Lung (tissue), 12 donors: ENCODE measurements around the gene LEFTY1. TPM values are rescaled to one million over a fixed set of nuclear protein-coding genes. Genes with fewer than 3 reads are reported as not detected.

ENCODE experiments used
- ATAC-seq: fragments of 200-7000 bp; cut with Tn5 transposase; one replicate; pipeline ENCODE4 v1.9.1; 2020; ENCODE audit warnings: moderate number of reproducible peaks; ENCODE audit not compliant: insufficient read depth, low FRiP score
- DNase-seq, 3 donors: peaks; one replicate each; pipeline ENCODE4 v3.0.0-alpha.2; 2013 to 2017
- H3K27ac ChIP-seq, 2 donors: one replicate each; pipeline ENCODE4 v1.5.1; 2013; ENCODE audit warnings: mild to moderate bottlenecking in 2 of 2, moderate library complexity in 2 of 2, control low read depth in 1 of 2, inconsistent platforms in 1 of 2, low read depth in 1 of 2, low read length in 1 of 2
- H3K27me3 ChIP-seq, 3 donors: one replicate each; pipeline ENCODE4 v1.5.1; 2013; ENCODE audit warnings: low read length in 2 of 3; ENCODE audit not compliant: control insufficient read depth in 3 of 3, insufficient read depth in 3 of 3
- H3K36me3 ChIP-seq, 4 donors: one replicate each; pipeline ENCODE4 v1.5.1; 2013; ENCODE audit warnings: low read length in 4 of 4, mild to moderate bottlenecking in 1 of 4, moderate library complexity in 1 of 4; ENCODE audit not compliant: control insufficient read depth in 4 of 4, insufficient read depth in 4 of 4
- H3K4me1 ChIP-seq, 5 donors: one replicate each; pipeline ENCODE4 v1.5.1; 2013; ENCODE audit warnings: low read length in 5 of 5, mild to moderate bottlenecking in 2 of 5, moderate library complexity in 1 of 5; ENCODE audit not compliant: control insufficient read depth in 5 of 5, insufficient read depth in 5 of 5
- H3K4me3 ChIP-seq: one replicate; pipeline ENCODE4 v1.5.1; 2013; ENCODE audit warnings: mild to moderate bottlenecking, control low read depth, moderate library complexity
- H3K9ac ChIP-seq, 2 donors: one replicate each; pipeline ENCODE4 v1.5.1; 2013; ENCODE audit warnings: low read length in 2 of 2, control low read depth in 1 of 2; ENCODE audit not compliant: insufficient read depth in 1 of 2
- H3K9me3 ChIP-seq, 4 donors: one replicate each; pipeline ENCODE4 v1.5.1; 2013; ENCODE audit warnings: low read length in 3 of 4, mild to moderate bottlenecking in 1 of 4, moderate library complexity in 1 of 4; ENCODE audit not compliant: control insufficient read depth in 4 of 4, insufficient read depth in 3 of 4
- WGBS, 2 donors: extraction: QIAGEN DNeasy Blood & Tissue Kit; methylation state at CpG; one replicate each; pipeline ENCODE4 v1.1.7; 2013; 5-methylcytosine and 5-hydroxymethylcytosine counted together
- polyA plus RNA-seq, 2 donors: library from polyadenylated mRNA; stranded (reverse); fragments of 200-250 nt; gene quantifications; one replicate each; pipeline ENCODE4 v1.2.1, GENCODE V29; 2013
- total RNA-seq, 2 donors: library from RNA; depleted of rRNA in 1 of 2; stranded (reverse); fragments of >200 nt in 1 of 2; gene quantifications; one replicate each; pipeline ENCODE4 v1.2.1, GENCODE V29; 2014 to 2021
- TF ChIP-seq, protein P1 (sequence below): IDR thresholded peaks from 2 replicates; pipeline ENCODE4 v1.5.1; 2012; ENCODE audit warnings: mild to moderate bottlenecking; ENCODE audit errors: control extremely low read depth, extremely low read depth
- donor health status: control.
- donor health status: control.
- donor health status: Bipolar disorder and iron deficiency.
- donor health status: healthy.
- donor health status: DM: yes; HTN: yes; CAD: no.

The LEFTY1 gene
- total and polyA plus RNA-seq, 4 donors, result 0.12 to 2.1 (median 0.34) TPM

DNA sequence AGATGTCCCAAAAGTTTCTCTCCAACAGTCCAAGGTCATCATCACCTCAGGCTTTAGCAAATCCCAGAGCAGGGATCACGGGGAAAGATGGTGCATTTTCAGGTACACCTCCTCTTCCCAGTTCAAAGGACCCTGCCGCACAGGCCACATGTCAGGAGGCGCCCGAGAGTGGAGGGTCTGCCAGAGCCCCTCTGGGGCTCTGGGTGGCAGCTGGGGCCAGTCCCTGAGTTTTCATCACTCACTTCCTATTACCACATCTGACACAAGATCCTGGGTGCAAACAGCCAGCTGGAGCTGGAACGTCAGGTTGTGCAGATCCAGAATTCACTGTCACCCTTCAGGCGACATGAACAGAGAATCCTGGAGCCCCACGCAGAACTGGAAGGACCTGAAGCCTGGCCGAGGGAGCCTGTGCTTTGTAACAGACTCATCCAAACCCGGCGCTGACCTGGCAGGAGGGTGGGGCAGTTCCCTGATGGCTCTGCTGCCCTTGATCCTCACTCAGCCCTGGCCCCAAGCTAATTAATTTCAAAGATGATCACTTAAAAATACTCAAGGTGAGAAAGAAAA is 15.6 kb downstream of the LEFTY1 start:
- peaks cover 4 to 22% (median 7%) of the 10 kb centered on the region in 5 donors for H3K4me1 ChIP-seq
- no peaks in the 10 kb centered on the region for H3K27me3 ChIP-seq
- no peak overlapping the region for H3K4me3 ChIP-seq
- WGBS, 2 donors, result 66 to 87% methylated on average over 10 of the region's 10 CpGs
- no peak for ATAC-seq
- H3K27ac ChIP-seq, result no peak overlapping the region
- H3K9ac ChIP-seq, result no peak overlapping the region
- DNase-seq, result no peak
- TF ChIP-seq, protein P1, sequence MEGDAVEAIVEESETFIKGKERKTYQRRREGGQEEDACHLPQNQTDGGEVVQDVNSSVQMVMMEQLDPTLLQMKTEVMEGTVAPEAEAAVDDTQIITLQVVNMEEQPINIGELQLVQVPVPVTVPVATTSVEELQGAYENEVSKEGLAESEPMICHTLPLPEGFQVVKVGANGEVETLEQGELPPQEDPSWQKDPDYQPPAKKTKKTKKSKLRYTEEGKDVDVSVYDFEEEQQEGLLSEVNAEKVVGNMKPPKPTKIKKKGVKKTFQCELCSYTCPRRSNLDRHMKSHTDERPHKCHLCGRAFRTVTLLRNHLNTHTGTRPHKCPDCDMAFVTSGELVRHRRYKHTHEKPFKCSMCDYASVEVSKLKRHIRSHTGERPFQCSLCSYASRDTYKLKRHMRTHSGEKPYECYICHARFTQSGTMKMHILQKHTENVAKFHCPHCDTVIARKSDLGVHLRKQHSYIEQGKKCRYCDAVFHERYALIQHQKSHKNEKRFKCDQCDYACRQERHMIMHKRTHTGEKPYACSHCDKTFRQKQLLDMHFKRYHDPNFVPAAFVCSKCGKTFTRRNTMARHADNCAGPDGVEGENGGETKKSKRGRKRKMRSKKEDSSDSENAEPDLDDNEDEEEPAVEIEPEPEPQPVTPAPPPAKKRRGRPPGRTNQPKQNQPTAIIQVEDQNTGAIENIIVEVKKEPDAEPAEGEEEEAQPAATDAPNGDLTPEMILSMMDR, result no peak
- H3K9me3 ChIP-seq, result no peaks in the 10 kb centered on the region
- peaks cover 4 to 43% (median 37%) of the 10 kb centered on the region in 4 donors for H3K36me3 ChIP-seq

DNA sequence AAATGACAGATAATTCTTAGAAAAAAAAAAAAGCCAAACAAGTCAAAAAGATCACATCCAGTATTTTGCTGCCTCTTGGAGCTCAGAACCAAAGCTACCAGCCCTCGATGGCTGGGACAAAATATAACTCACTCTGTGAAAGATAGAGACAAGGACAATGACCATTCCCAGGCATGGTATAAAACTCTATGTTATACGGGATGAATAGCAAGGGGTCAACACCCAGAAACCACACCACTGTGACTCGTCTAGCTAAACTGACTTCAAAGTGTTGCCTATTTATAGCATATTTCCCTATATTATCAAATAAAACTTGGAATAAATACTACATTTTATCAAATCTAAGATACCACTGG is 16.9 kb downstream of the LEFTY1 start:
- 78 to 85% methylated on average over 3 of the region's 3 CpGs for WGBS, 2 donors

DNA sequence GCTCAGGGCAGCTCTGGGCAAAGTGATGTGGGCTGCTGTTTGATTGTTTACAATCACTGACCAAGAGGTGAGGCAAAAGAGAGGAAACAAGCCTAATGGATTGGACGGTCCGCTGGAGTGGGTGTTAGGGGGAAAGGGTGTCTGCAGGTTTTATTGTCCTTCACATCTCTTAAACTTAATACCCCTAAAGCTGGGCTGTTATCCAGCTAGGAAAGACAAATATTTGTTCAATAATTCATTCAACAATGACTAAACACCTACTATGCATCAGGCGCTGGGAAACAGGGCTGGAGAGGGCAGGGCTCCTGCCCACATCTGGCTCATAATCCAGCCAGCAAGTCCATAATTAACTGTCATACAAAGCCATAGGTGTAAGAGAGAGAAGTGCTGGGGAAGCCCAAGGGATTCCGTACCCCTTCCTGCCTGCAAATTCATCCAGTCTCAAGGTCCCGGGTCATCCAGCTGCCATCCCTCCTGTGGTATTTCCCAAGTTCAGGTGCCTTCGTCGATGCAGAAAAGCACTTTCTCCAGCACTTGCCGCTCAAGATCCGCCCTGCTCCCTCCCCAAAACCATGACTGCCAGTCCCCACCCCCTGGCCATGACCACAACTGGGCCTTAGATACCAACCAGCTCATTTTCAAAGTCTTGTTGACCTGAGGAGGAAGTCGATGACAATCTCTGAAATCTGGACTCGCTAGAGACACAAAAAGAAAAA is 17.4 kb downstream of the LEFTY1 start:
- Histone ChIP-seq H3K4me1 (peaks cover 0 to 12% (median 5%) of the 10 kb centered on the region in 5 donors), H3K36me3 (peaks cover 12 to 53% (median 39%) of the 10 kb centered on the region in 4 donors), H3K9ac (no peak overlapping the region), H3K4me3 (no peak overlapping the region), H3K9me3 (no peaks in the 10 kb centered on the region), H3K27ac (no peak overlapping the region), H3K27me3 (no peaks in the 10 kb centered on the region)
- WGBS, 2 donors, result 72 to 83% methylated on average over 11 of the region's 11 CpGs
- TF ChIP-seq, protein P1, result no peak
- no peak for DNase-seq
- ATAC-seq, result no peak

More for the DNA sequence above, 16.9 kb downstream of the LEFTY1 start:
- Histone ChIP-seq H3K4me3 (no peak overlapping the region), H3K27me3 (no peaks in the 10 kb centered on the region), H3K9ac (no peak overlapping the region), H3K9me3 (no peaks in the 10 kb centered on the region), H3K27ac (no peak overlapping the region), H3K36me3 (peaks cover 10 to 51% (median 38%) of the 10 kb centered on the region in 4 donors), H3K4me1 (peaks cover 0 to 10% (median 5%) of the 10 kb centered on the region in 5 donors)
- ATAC-seq (no peak), DNase-seq (no peak)
- TF ChIP-seq, protein P1, result no peak
